DND-41 (cell line): Measurements from ENCODE around the gene PRR35.

Experiments used
- ATAC-seq: fragments of 200-7000 bp; cut with Tn5 transposase; 3 replicates; pipeline ENCODE4 v1.9.1; 2021; ENCODE audit warnings: low read depth; ENCODE audit not compliant: insufficient read depth
- DNase-seq: peaks from one replicate; pipeline ENCODE4 v3.0.0-alpha.2; 2020
- H2AFZ ChIP-seq: 2 replicates; pipeline ENCODE4 v1.6.0; 2012; ENCODE audit warnings: low read depth, low read length
- H3K27ac ChIP-seq: 2 replicates; pipeline ENCODE4 v1.5.1; 2012; ENCODE audit warnings: low read length, inconsistent platforms
- H3K27me3 ChIP-seq: fragments of 200-600 bp; sonication (generic); 2 replicates; pipeline ENCODE4 v1.6.0; 2012; ENCODE audit warnings: low read length, mild to moderate bottlenecking, inconsistent platforms; ENCODE audit not compliant: insufficient read depth, poor library complexity
- H3K36me3 ChIP-seq: 2 replicates; pipeline ENCODE4 v1.5.1; 2012; ENCODE audit warnings: low read length, inconsistent platforms; ENCODE audit not compliant: insufficient read depth
- H3K4me1 ChIP-seq: 2 replicates; pipeline ENCODE4 v1.5.1; 2012; ENCODE audit warnings: mild to moderate bottlenecking, low read length; ENCODE audit not compliant: insufficient read depth
- H3K4me2 ChIP-seq: 2 replicates; pipeline ENCODE4 v1.6.0; 2012; ENCODE audit warnings: mild to moderate bottlenecking, moderate library complexity, low read length, inconsistent platforms; ENCODE audit not compliant: insufficient read depth
- H3K4me3 ChIP-seq, 2 experiments: fragments of 200-600 bp in 1 of 2; shearing (Covaris generic) in 1 of 2; 2 replicates each; pipeline ENCODE4 v1.5.1; 2012 to 2016; ENCODE audit warnings: inconsistent platforms in 2 of 2, low read length in 2 of 2, mild to moderate bottlenecking in 2 of 2, low read depth in 1 of 2, moderate library complexity in 1 of 2
- H3K79me2 ChIP-seq: 2 replicates; pipeline ENCODE4 v1.6.0; 2012; ENCODE audit warnings: low read length, inconsistent platforms; ENCODE audit not compliant: insufficient read depth
- H3K9ac ChIP-seq: 2 replicates; pipeline ENCODE4 v1.6.0; 2012; ENCODE audit warnings: low read depth, mild to moderate bottlenecking, inconsistent platforms, low read length, moderate library complexity
- H3K9me3 ChIP-seq: 2 replicates; pipeline ENCODE4 v1.5.1; 2012; ENCODE audit warnings: low read length, moderate library complexity, mild to moderate bottlenecking, inconsistent platforms; ENCODE audit not compliant: insufficient read depth, severe bottlenecking
- H4K20me1 ChIP-seq: 2 replicates; pipeline ENCODE4 v1.6.0; 2012; ENCODE audit warnings: low read length; ENCODE audit not compliant: insufficient read depth
- CTCF ChIP-seq: IDR thresholded peaks from 2 replicates; pipeline ENCODE4 v1.5.1; 2012; ENCODE audit warnings: borderline replicate concordance, low read length, moderate library complexity, mild to moderate bottlenecking; ENCODE audit not compliant: poor library complexity, severe bottlenecking; ENCODE audit errors: extremely low read depth
- EZH2 ChIP-seq: IDR thresholded peaks from 3 replicates; pipeline ENCODE4 v1.6.1; 2012; ENCODE audit warnings: borderline replicate concordance, low read depth, mild to moderate bottlenecking, moderate library complexity, low read length, inconsistent platforms; ENCODE audit not compliant: severe bottlenecking

PRR35 gene

GRCh38 chr16:560204-560700 is at the start of gene PRR35:
Gene PRR35, plus strand, starts transcription at chr16:560394. Its CDS starts 2,901 bp downstream, at chr16:563295.
- Histone ChIP-seq H3K9ac (no peak within 1 kb of the TSS), H3K4me2 (no peak within 1 kb of the TSS), H3K36me3 (no peaks in the 10 kb centered on the region), H4K20me1 (no peaks in the 10 kb centered on the region; the same call in 1 of the 2 replicates), H3K4me1 (no peaks in the 10 kb centered on the region), H3K9me3 (no peaks in the 10 kb centered on the region), H3K79me2 (no peaks in the 10 kb centered on the region), H3K4me3 (no peak within 1 kb of the TSS), H2AFZ (no peak within 1 kb of the TSS), H3K27me3 (no peaks in the 10 kb centered on the region), H3K27ac (no peak within 1 kb of the TSS)
- ATAC-seq (no peak), DNase-seq (no peak)
- TF ChIP-seq EZH2 = no peak
- TF ChIP-seq CTCF = no peak

- no peak overlapping the region for H3K4me2 ChIP-seq
These were observed 47.4 kb upstream of the PRR35 start for GRCh38 chr16:512802-513201.

GRCh38 chr16:513950-514349 is 46.2 kb upstream of the PRR35 start:
- Histone ChIP-seq H3K9ac (no peak overlapping the region), H3K27ac (no peak overlapping the region), H3K4me2 (no peak overlapping the region), H3K9me3 (no peaks in the 10 kb centered on the region), H3K36me3 (peaks cover 57% of the 10 kb centered on the region), H3K27me3 (no peaks in the 10 kb centered on the region), H2AFZ (no peak overlapping the region), H3K4me3 (no peak overlapping the region), H3K4me1 (no peaks in the 10 kb centered on the region), H4K20me1 (peaks cover 6% of the 10 kb centered on the region; the same call in 1 of the 2 replicates), H3K79me2 (no peaks in the 10 kb centered on the region)
- no peak for ATAC-seq
- TF ChIP-seq EZH2 = no peak
- TF ChIP-seq CTCF = no peak
- no peak for DNase-seq

More at GRCh38 chr16:512802-513201, 47.4 kb upstream of the PRR35 start:
- Histone ChIP-seq H3K27ac (no peak overlapping the region), H4K20me1 (peaks cover 6% of the 10 kb centered on the region; the same call in 1 of the 2 replicates), H3K9me3 (no peaks in the 10 kb centered on the region), H3K79me2 (no peaks in the 10 kb centered on the region), H3K4me3 (no peak overlapping the region), H3K9ac (no peak overlapping the region), H2AFZ (no peak overlapping the region), H3K27me3 (no peaks in the 10 kb centered on the region), H3K4me1 (no peaks in the 10 kb centered on the region), H3K36me3 (peaks cover 52% of the 10 kb centered on the region)
- DNase-seq = no peak
- no peak for ATAC-seq
- TF ChIP-seq EZH2 = no peak

GRCh38 chr16:515175-515938 is 44.8 kb upstream of the PRR35 start:
- no peak for DNase-seq
- Histone ChIP-seq H4K20me1 (peaks cover 3% of the 10 kb centered on the region), H3K27me3 (no peaks in the 10 kb centered on the region), H3K4me2 (no peak overlapping the region), H3K4me1 (no peaks in the 10 kb centered on the region), H3K9ac (no peak overlapping the region), H2AFZ (no peak overlapping the region), H3K79me2 (no peaks in the 10 kb centered on the region), H3K4me3 (no peak overlapping the region), H3K36me3 (peaks cover 58% of the 10 kb centered on the region), H3K9me3 (no peaks in the 10 kb centered on the region), H3K27ac (no peak overlapping the region)
- no peak for ATAC-seq
- no peak for TF ChIP-seq CTCF
- no peak for TF ChIP-seq EZH2
